Testis (tissue), 5 donors: ENCODE results near the gene PNMA6F. TPM values are rescaled to one million over a fixed set of nuclear protein-coding genes. Genes with fewer than 3 reads are reported as not detected.

Source experiments
- DNase-seq: peaks from one replicate; pipeline ENCODE4 v3.0.0-alpha.2; 2019
- H3K27ac ChIP-seq, 2 donors: fragments of 200-600 bp; sonication (generic); one replicate each; pipeline ENCODE4 v1.5.1; 2019
- H3K27me3 ChIP-seq: fragments of 200-600 bp; sonication (generic); one replicate; pipeline ENCODE4 v1.5.1; 2019
- H3K36me3 ChIP-seq: fragments of 200-600 bp; sonication (generic); one replicate; pipeline ENCODE4 v1.5.1; 2017; ENCODE audit warnings: low read depth; ENCODE audit errors: missing control alignments
- H3K4me1 ChIP-seq: fragments of 200-600 bp; sonication (generic); one replicate; pipeline ENCODE4 v1.5.1; 2019
- H3K4me3 ChIP-seq, 2 donors: fragments of 200-600 bp; sonication (generic); one replicate each; pipeline ENCODE4 v1.5.1; 2017 to 2019
- H3K9me3 ChIP-seq: fragments of 200-600 bp; sonication (generic); one replicate; pipeline ENCODE4 v1.5.1; 2017
- POLR2A ChIP-seq: fragments of 450-650 bp; IDR thresholded peaks from one replicate; pipeline ENCODE4 v1.6.1; 2017; ENCODE audit warnings: antibody characterized with exemption, mild to moderate bottlenecking, moderate library complexity
- WGBS, 2 donors: methylation state at CpG; one replicate each; pipeline ENCODE4 v1.1.5; 2018; 5-methylcytosine and 5-hydroxymethylcytosine counted together
- intact Hi-C: fragments of 100-400 bp; cut with DNase I; formaldehyde crosslinking; loops from one replicate; pipeline ENCODE4 v1.15.1; 2023; ENCODE audit warnings: low total_unique reads
- long read RNA-seq, 2 donors: transcript quantifications; one replicate each; lab custom pipeline, GENCODE V29; 2026
- polyA plus RNA-seq: library from polyadenylated mRNA; stranded (reverse); fragments of 350-450 nt; fragmentation: Illumina TruSeq; extraction: RNeasy Lipid Tissue Mini Kit (QIAGEN cat#74804); gene quantifications from one replicate; pipeline ENCODE4 v1.2.3, GENCODE V29; 2014; ENCODE audit warnings: low read depth, low replicate concordance; ENCODE audit not compliant: insufficient read depth
- total RNA-seq, 2 donors: library from RNA; depleted of rRNA; stranded (reverse); fragments of >200 nt; gene quantifications; one replicate each; pipeline ENCODE4 v1.2.3, GENCODE V29; 2016
- TF ChIP-seq, protein P1 (sequence below), 3 experiments: fragments of 450-650 bp in 2 of 3; fragments of 200-600 bp in 1 of 3; sonication (generic) in 1 of 3; IDR thresholded peaks; one replicate each; pipeline ENCODE4 v1.5.1; 2016 to 2019; ENCODE audit warnings: antibody characterized with exemption in 3 of 3, mild to moderate bottlenecking in 2 of 3, moderate library complexity in 1 of 3

Gene PNMA6F
- 1 to 10 TPM in 1 of 2 donors, under 1 TPM in 1; 0.79 to 1.2 TPM for total RNA-seq
- polyA plus RNA-seq = 0.84 TPM
- long read RNA-seq, donor 1 = 0 reads
- long read RNA-seq, donor 2 = 0 reads

DNA sequence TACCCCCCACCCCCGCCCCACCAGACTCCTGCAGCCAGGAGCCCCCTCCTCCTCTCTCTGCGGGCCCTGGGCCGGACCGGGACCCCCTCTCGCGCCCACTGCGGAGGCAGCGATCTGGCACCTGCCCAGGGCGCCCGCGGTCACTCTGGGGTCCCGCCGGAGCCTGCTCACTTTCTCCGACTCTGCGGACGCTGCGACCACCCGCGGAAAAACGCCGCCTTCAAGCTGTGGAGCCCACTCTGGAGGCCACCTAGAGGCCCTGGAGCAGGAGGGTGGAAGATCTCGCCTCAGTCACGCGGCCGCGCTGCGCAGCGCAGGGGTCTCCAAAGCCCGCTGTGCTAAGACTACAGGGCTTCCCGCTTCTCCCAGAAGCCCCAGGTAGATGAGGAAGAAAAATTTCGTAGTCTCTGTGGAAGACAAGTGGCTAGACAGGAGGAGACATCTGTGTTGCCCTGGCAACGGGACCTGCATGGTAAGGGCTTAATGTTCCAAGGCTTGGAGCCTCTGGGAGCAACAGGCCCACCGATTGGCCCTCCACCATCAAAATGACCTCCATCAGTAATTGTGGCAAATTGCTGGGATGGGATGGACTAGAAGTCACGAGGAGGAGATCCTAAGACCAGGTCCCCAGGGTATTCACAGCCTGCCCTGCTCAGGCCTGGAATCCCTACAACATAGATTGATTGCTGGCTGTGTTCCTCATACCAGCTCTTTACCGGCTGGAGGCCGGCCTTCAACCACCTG lies at the start of gene PNMA6F:
PNMA6F (minus strand) TSS at position 387 of the 744 bp plus-strand sequence. CDS start 1,093 bp downstream, outside the sequence.
- H3K27ac ChIP-seq = no peak within 1 kb of the TSS
- no peaks in the 10 kb centered on the region for H3K9me3 ChIP-seq
- TF ChIP-seq, protein P1, sequence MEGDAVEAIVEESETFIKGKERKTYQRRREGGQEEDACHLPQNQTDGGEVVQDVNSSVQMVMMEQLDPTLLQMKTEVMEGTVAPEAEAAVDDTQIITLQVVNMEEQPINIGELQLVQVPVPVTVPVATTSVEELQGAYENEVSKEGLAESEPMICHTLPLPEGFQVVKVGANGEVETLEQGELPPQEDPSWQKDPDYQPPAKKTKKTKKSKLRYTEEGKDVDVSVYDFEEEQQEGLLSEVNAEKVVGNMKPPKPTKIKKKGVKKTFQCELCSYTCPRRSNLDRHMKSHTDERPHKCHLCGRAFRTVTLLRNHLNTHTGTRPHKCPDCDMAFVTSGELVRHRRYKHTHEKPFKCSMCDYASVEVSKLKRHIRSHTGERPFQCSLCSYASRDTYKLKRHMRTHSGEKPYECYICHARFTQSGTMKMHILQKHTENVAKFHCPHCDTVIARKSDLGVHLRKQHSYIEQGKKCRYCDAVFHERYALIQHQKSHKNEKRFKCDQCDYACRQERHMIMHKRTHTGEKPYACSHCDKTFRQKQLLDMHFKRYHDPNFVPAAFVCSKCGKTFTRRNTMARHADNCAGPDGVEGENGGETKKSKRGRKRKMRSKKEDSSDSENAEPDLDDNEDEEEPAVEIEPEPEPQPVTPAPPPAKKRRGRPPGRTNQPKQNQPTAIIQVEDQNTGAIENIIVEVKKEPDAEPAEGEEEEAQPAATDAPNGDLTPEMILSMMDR (IDR thresholded peaks at IDR 0.05) = no peak
- TF ChIP-seq POLR2A = no peak
- intact Hi-C loops = no loop called here
- no peaks in the 10 kb centered on the region for H3K36me3 ChIP-seq
- WGBS, 2 donors = 38 to 54% methylated on average over 15 to 21 of the region's 36 CpGs
- no peak within 1 kb of the TSS for H3K4me3 ChIP-seq
- H3K4me1 ChIP-seq = no peaks in the 10 kb centered on the region
- H3K27me3 ChIP-seq = no peaks in the 10 kb centered on the region
- DNase-seq = no peak

DNA sequence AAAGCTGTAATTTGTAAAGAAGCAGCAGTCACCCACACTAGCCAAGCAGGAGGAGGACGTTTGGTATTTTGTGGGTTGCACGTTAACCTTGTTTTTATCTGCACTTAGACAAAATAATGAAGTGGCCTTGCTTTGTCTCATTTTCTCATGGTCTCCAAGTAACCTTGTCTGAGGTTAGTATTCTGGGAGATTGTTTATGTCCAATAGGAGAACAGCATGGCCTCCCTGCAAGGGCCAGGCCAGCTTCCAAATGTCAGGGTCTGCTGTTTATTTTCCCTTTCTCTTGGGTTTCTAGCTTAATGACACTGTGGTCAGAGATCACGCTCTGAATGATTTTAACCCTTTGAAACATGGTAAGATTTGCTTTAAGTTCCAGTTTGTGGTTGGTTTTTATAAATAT lies 49.7 kb upstream of the PNMA6F start:
- Histone ChIP-seq H3K9me3 (no peaks in the 10 kb centered on the region), H3K4me1 (peaks cover 6% of the 10 kb centered on the region), H3K27me3 (no peaks in the 10 kb centered on the region), H3K36me3 (no peaks in the 10 kb centered on the region), H3K4me3 (no peak overlapping the region), H3K27ac (peak overlapping the region in 1 of 2 donors; percentile 45)
- no peak for TF ChIP-seq POLR2A
- TF ChIP-seq, protein P1 (IDR thresholded peaks at IDR 0.05) = no peak
- WGBS, 2 donors = 25 to 29% methylated on average over 3 of the region's 3 CpGs
- intact Hi-C loops = no loop called here
- no peak for DNase-seq

DNA sequence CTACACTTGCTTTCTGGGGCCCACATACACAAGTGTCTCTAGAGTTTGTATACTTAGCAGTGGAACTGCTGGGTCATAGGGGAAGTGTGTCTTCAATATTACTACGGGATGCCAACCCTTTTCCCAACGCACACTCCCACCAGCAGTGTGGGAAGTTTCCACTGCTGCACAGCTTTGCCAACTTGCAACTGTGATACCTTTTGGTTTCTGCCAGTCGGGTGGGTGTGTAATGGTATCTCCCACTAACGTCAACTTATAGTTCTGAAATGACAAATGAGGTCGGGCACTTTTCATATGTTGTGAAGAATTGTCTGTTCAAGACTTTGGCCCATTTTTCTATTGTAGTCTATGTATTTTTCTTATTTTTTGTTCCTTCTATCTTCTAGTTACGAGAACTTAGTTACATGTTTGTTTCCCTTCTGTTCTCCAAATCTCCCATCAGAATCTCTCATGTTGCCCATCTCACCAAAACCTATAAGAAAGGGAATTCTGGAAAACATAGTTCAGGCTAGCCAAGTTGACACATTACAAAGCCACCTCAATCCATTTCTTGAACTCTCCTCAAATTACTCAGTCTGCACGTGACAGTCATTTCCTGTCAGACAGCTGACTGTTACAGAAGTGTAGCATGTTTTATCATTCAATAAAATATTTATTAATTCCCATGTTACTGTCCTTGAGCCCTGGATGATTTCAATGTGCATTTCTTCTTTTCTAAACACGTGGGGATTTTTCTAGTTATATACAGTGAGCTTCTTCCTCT lies 48.9 kb upstream of the PNMA6F start:
- Histone ChIP-seq H3K27me3 (no peaks in the 10 kb centered on the region), H3K4me3 (no peak overlapping the region), H3K36me3 (no peaks in the 10 kb centered on the region), H3K9me3 (no peaks in the 10 kb centered on the region), H3K27ac (peak overlapping the region in 1 of 2 donors; percentile 45), H3K4me1 (peaks cover 6% of the 10 kb centered on the region)
- no peak for TF ChIP-seq POLR2A
- TF ChIP-seq, protein P1 (IDR thresholded peaks at IDR 0.05) = no peak
- WGBS, 2 donors = 50 to 66% methylated on average over 7 to 8 of the region's 8 CpGs
- intact Hi-C loops = no loop called here
- no peak for DNase-seq

DNA sequence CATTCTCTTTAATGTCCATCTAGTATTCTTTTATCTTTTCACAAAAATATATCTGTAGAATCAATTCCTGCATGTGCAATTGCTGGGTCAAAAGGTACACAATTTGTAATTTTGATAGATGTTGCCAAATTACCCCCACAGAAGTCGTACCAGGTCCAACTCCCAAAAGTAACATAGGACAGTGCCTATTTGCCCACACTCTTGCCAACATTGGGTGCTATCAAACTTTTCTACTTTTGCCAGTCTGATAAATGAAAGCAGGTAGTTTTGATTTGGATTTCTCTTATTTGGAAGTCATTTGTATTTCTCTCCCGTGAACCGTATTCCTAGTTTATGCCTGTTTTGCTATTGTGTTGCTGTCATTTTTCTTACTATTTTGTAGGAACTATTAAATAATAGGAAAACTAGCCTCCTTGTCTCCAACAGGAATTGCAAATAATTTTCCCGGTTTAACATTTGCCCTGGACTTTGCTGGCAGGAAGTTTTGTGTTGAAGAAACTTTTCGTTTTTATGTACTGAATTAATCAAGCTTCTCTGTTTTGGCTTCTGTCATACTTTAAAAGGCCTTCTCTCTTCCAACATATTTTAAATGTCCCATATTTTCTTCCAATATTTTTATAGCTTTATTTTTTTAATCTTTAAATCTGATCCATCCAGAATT lies 45.4 kb upstream of the PNMA6F start:
- WGBS, 2 donors = 56 to 60% methylated on average over 5 of the region's 5 CpGs
- H3K4me3 ChIP-seq = no peak overlapping the region
- no peak for DNase-seq
- H3K36me3 ChIP-seq = no peaks in the 10 kb centered on the region
- H3K9me3 ChIP-seq = no peaks in the 10 kb centered on the region
- TF ChIP-seq POLR2A = no peak
- TF ChIP-seq, protein P1 (IDR thresholded peaks at IDR 0.05) = no peak
- no peaks in the 10 kb centered on the region for H3K27me3 ChIP-seq
- peaks cover 6% of the 10 kb centered on the region for H3K4me1 ChIP-seq
- no peak overlapping the region for H3K27ac ChIP-seq
- intact Hi-C loops = no loop called here
